Duodenal mucosa (tissue), 2 donors: ENCODE measurements around the gene SLC5A7.

Experiments used
- H3K27ac ChIP-seq: one replicate; pipeline ENCODE4 v1.7.0; 2013; ENCODE audit warnings: low read depth, low read length
- H3K27me3 ChIP-seq, 2 donors: one replicate each; pipeline ENCODE4 v1.7.0; 2013; ENCODE audit warnings: low read length in 2 of 2, control low read depth in 1 of 2; ENCODE audit not compliant: insufficient read depth in 2 of 2, control insufficient read depth in 1 of 2
- H3K36me3 ChIP-seq, 2 donors: one replicate each; pipeline ENCODE4 v1.7.0; 2013; ENCODE audit warnings: low read length in 2 of 2, control low read depth in 1 of 2; ENCODE audit not compliant: insufficient read depth in 2 of 2, control insufficient read depth in 1 of 2
- H3K4me1 ChIP-seq, 2 donors: one replicate each; pipeline ENCODE4 v1.7.0; 2013; ENCODE audit warnings: low read length in 2 of 2, control low read depth in 1 of 2; ENCODE audit not compliant: insufficient read depth in 2 of 2, control insufficient read depth in 1 of 2
- H3K4me3 ChIP-seq, 2 donors: one replicate each; pipeline ENCODE4 v1.7.0; 2013; ENCODE audit warnings: low read length in 2 of 2, low read depth in 1 of 2
- H3K9ac ChIP-seq, 2 donors: one replicate each; pipeline ENCODE4 v1.7.0; 2013; ENCODE audit warnings: low read length in 2 of 2, low read depth in 1 of 2
- H3K9me3 ChIP-seq, 2 donors: one replicate each; pipeline ENCODE4 v1.7.0; 2013; ENCODE audit warnings: low read length in 2 of 2, control low read depth in 1 of 2; ENCODE audit not compliant: control insufficient read depth in 1 of 2

The SLC5A7 gene

GRCh38 chr2:108061439-108062042 lies 75.2 kb downstream of the SLC5A7 start:
- Histone ChIP-seq H3K9me3 (no peaks in the 10 kb centered on the region), H3K4me1 (no peaks in the 10 kb centered on the region), H3K9ac (no peak overlapping the region), H3K27me3 (no peaks in the 10 kb centered on the region), H3K27ac (no peak overlapping the region), H3K36me3 (no peaks in the 10 kb centered on the region), H3K4me3 (no peak overlapping the region)
